ENCODE results near the gene COL8A1.

GRCh38 chr3:99690761-99691369 is 52.5 kb downstream of the COL8A1 start:
- no peak for TF ChIP-seq CTCF (IDR thresholded peaks at IDR 0.05; ENCODE audit: insufficient read depth, low read depth, low read length)
- TF ChIP-seq EZH2 (IDR thresholded peaks at IDR 0.05; ENCODE audit: insufficient read depth, low read length) = no peak
